Measurements from ENCODE around the gene NAA80. TPM values are rescaled to one million over a fixed set of nuclear protein-coding genes. Genes with fewer than 3 reads are reported as not detected.

The NAA80 gene
- total and polyA plus RNA-seq, 2 of the 13 experiments (the other 11 are each of a cell fraction or from before 2014, with no cell fraction given), result 3.4 to 8.7 TPM

- no peak; the same call in 1 of the 2 replicates for TF ChIP-seq RERE (CRISPR knock-in tag; IDR thresholded peaks at IDR 0.05; ENCODE audit: low read depth)
- peak; percentile 85; the same call in 1 of the 2 replicates for TF ChIP-seq ZNF546 (CRISPR knock-in tag; conservative IDR thresholded peaks at IDR 0.05)
- 0 out of 2 replicates have a peak, but pooled peaks have one; percentile 16 for TF ChIP-seq ZBTB33 (CRISPR knock-in tag; IDR thresholded peaks at IDR 0.05)
- TF ChIP-seq ATF7-NPFF (CRISPR knock-in tag; IDR thresholded peaks at IDR 0.05; ENCODE audit: low read depth), result peak; percentile 52; the same call in 1 of the 2 replicates
- TF ChIP-seq ZC3H4 (CRISPR knock-in tag; IDR thresholded peaks at IDR 0.05; ENCODE audit: borderline replicate concordance), result no peak; the same call in 1 of the 2 replicates
- TF ChIP-seq ATF7 (IDR thresholded peaks at IDR 0.05), result no peak; the same call in 1 of the 2 replicates
- no peak for TF ChIP-seq ATF7 (CRISPR knock-in tag; IDR thresholded peaks at IDR 0.05)
- no peak for TF ChIP-seq NR2F2 (IDR thresholded peaks at IDR 0.05; ENCODE audit: borderline replicate concordance, low read depth)
- no peak for TF ChIP-seq ZNF383 (CRISPR knock-in tag; IDR thresholded peaks at IDR 0.05; ENCODE audit: borderline replicate concordance)
- no peak for TF ChIP-seq KLF13 (CRISPR knock-in tag; IDR thresholded peaks at IDR 0.05)
- TF ChIP-seq SAFB2 (CRISPR knock-in tag; IDR thresholded peaks at IDR 0.05; ENCODE audit: borderline replicate concordance, low read depth), result peak; percentile 90; the same call in 1 of the 2 replicates
- TF ChIP-seq THAP7 (CRISPR knock-in tag; IDR thresholded peaks at IDR 0.05), result no peak
- no peak for TF ChIP-seq PAX8 (CRISPR knock-in tag; IDR thresholded peaks at IDR 0.05; ENCODE audit: borderline replicate concordance)
- peak; percentile 94 for TF ChIP-seq RBFOX2 (IDR thresholded peaks at IDR 0.05; ENCODE audit: low read depth, low read length)
- no peak for TF ChIP-seq ZSCAN22 (CRISPR knock-in tag; IDR thresholded peaks at IDR 0.05)
- TF ChIP-seq ZBTB7A (CRISPR knock-in tag; IDR thresholded peaks at IDR 0.05), result peak; percentile 61; the same call in 1 of the 2 replicates
- no peak for TF ChIP-seq RORA (CRISPR knock-in tag; IDR thresholded peaks at IDR 0.05)
- TF ChIP-seq NR3C1 (CRISPR knock-in tag; IDR thresholded peaks at IDR 0.05), result no peak
- no peak for TF ChIP-seq ZNF674 (CRISPR knock-in tag; IDR thresholded peaks at IDR 0.05; ENCODE audit: low read depth)
- TF ChIP-seq ZNF556 (CRISPR knock-in tag; IDR thresholded peaks at IDR 0.05; ENCODE audit: borderline replicate concordance), result no peak; the same call in 1 of the 2 replicates
Measured at GRCh38 chr3:50298836-50299637, at the start of gene NAA80, which contains the start of gene HYAL3 (continued).
